Peyer's patch (tissue), 4 donors: Measurements from ENCODE around the gene RANGAP1.

Experiments used
- CTCF ChIP-seq, 6 experiments: fragments of 450-650 bp in 4 of 6; fragments of 200-600 bp in 2 of 6; sonication (generic) in 1 of 6; IDR thresholded peaks; one replicate each; pipeline ENCODE4 v1.5.1; 2017 to 2019; ENCODE audit warnings: antibody characterized with exemption in 6 of 6, mild to moderate bottlenecking in 3 of 6, moderate library complexity in 1 of 6
- POLR2A ChIP-seq, 2 donors: fragments of 450-650 bp; IDR thresholded peaks; one replicate each; pipeline ENCODE4 v1.5.1; 2017; ENCODE audit warnings: antibody characterized with exemption in 2 of 2, mild to moderate bottlenecking in 2 of 2, moderate library complexity in 2 of 2

DNA sequence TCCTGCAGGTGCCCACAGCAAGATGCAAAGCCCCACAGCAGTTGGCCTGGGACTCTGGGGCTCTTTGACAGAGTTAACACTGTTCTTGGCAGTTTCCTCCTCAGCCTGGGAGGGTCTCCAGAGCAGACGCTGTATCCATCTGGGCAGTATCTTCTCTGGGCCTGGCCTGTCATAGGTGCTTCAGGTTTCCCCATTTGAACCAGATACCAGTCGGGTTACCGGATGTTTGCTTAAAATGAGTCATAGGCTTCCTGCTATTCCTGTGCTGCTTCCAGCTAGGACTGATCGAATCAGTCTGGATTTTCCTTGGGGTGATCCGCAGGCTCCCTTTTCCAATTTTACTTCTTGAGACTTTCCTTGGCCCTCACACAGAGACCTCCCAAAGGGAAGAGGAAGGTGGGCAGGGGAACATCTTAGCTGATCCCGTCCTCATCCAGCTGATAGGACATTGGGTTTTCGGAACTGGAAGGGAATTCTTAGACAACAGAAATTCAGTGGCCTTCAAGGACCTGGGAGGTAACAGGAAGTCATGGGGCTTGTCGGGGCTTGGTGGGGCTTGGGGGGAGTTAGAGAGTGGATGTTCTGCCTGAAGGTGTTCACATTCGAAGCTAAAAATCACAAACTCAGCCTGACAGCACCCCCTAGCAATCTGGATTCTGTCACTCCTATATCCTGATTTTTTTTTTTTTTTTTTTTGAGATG, 2.4 kb upstream of the RANGAP1 start:
- TF ChIP-seq CTCF (IDR thresholded peaks at IDR 0.05) (no peak), POLR2A (IDR thresholded peaks at IDR 0.05) (no peak)
